Prostate gland (tissue), 2 donors: Measurements from ENCODE around the gene DSCAM. TPM values are rescaled to one million over a fixed set of nuclear protein-coding genes. Genes with fewer than 3 reads are reported as not detected.

Source experiments
- DNase-seq: peaks from one replicate; pipeline ENCODE4 v3.0.0-alpha.2; 2019; ENCODE audit warnings: low spot score
- H3K27ac ChIP-seq, 2 donors: fragments of 200-600 bp; sonication (generic); 2 replicates each; pipeline ENCODE4 v1.5.1; 2017 to 2019
- H3K27me3 ChIP-seq: fragments of 200-600 bp; sonication (generic); replicated peaks from 2 replicates; pipeline ENCODE4 v1.5.1; 2019; ENCODE audit not compliant: insufficient read depth
- H3K36me3 ChIP-seq, 2 donors: fragments of 200-600 bp; sonication (generic); 1 replicate in 1 of 2; 2 replicates in 1 of 2; pipeline versions ENCODE4 v1.5.1 to v1.8.1; 2017 to 2019
- H3K4me1 ChIP-seq: fragments of 200-600 bp; sonication (generic); replicated peaks from 2 replicates; pipeline ENCODE4 v1.5.1; 2019
- H3K4me3 ChIP-seq, 2 donors: fragments of 200-600 bp; sonication (generic); 2 replicates each; pipeline ENCODE4 v1.5.1; 2017 to 2019
- H3K9me3 ChIP-seq: fragments of 200-600 bp; sonication (generic); 2 replicates; pipeline ENCODE4 v1.5.1; 2017
- POLR2A ChIP-seq: fragments of 450-650 bp; IDR thresholded peaks from one replicate; pipeline ENCODE4 v1.6.1; 2016; ENCODE audit warnings: antibody characterized with exemption, mild to moderate bottlenecking
- POLR2AphosphoS5 ChIP-seq: sonication (generic); formaldehyde crosslinking; IDR thresholded peaks from one replicate; pipeline ENCODE4 v1.6.1; 2017; ENCODE audit warnings: antibody characterized with exemption
- WGBS: methylation state at CpG from one replicate; pipeline ENCODE4 v1.1.5; 2018; 5-methylcytosine and 5-hydroxymethylcytosine counted together
- intact Hi-C: fragments of 100-400 bp; cut with DNase I; formaldehyde crosslinking; loops from one replicate; pipeline ENCODE4 v1.14.2; 2022
- total RNA-seq, 2 donors: library from RNA; depleted of rRNA; stranded (reverse); fragments of >200 nt; gene quantifications; one replicate each; pipeline ENCODE4 v1.1.0, GENCODE V29; 2016
- TF ChIP-seq, protein P1 (sequence below), 4 experiments: fragments of 200-600 bp in 2 of 4; fragments of 450-650 bp in 2 of 4; sonication (generic) in 2 of 4; IDR thresholded peaks; 1 replicate in 3 of 4; 2 replicates in 1 of 4; pipeline ENCODE4 v1.5.1; 2016 to 2019; ENCODE audit warnings: antibody characterized with exemption in 4 of 4, mild to moderate bottlenecking in 2 of 4, moderate library complexity in 2 of 4

The DSCAM gene
- total RNA-seq, 2 donors from 2014 or later: under 0.01 to 1.6 TPM

DNA sequence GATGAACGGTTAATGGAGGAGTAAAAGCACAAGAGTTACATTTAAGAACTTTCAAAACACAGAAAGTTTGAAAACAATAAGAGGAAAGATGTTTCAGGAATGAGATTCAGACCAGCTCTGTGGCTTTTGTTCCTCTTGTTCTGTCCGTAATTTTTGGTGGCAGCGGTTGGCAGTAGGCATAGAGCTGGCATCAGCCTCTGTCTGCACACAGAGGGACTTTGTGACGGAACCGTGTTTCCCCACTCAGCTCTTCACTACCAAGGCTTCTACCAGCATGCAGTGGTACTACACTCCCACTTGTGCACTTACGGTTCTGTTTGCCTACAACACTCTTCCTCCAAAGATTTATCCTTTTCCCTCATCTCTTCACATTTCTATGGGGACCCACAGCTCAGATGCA lies 212.8 kb downstream of the DSCAM start:
- TF ChIP-seq POLR2AphosphoS5 (no peak), POLR2A (no peak)
- TF ChIP-seq, protein P1, sequence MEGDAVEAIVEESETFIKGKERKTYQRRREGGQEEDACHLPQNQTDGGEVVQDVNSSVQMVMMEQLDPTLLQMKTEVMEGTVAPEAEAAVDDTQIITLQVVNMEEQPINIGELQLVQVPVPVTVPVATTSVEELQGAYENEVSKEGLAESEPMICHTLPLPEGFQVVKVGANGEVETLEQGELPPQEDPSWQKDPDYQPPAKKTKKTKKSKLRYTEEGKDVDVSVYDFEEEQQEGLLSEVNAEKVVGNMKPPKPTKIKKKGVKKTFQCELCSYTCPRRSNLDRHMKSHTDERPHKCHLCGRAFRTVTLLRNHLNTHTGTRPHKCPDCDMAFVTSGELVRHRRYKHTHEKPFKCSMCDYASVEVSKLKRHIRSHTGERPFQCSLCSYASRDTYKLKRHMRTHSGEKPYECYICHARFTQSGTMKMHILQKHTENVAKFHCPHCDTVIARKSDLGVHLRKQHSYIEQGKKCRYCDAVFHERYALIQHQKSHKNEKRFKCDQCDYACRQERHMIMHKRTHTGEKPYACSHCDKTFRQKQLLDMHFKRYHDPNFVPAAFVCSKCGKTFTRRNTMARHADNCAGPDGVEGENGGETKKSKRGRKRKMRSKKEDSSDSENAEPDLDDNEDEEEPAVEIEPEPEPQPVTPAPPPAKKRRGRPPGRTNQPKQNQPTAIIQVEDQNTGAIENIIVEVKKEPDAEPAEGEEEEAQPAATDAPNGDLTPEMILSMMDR (IDR thresholded peaks at IDR 0.05): no peak
- intact Hi-C loops: no loop called here
- no peaks in the 10 kb centered on the region for H3K9me3 ChIP-seq
- no peak overlapping the region for H3K27ac ChIP-seq
- no peaks in the 10 kb centered on the region for H3K36me3 ChIP-seq
- no peak for DNase-seq
- H3K4me3 ChIP-seq: no peak overlapping the region
- H3K4me1 ChIP-seq: no peaks in the 10 kb centered on the region
- H3K27me3 ChIP-seq: no peaks in the 10 kb centered on the region
- WGBS: 86% methylated on average over 6 of the region's 6 CpGs

DNA sequence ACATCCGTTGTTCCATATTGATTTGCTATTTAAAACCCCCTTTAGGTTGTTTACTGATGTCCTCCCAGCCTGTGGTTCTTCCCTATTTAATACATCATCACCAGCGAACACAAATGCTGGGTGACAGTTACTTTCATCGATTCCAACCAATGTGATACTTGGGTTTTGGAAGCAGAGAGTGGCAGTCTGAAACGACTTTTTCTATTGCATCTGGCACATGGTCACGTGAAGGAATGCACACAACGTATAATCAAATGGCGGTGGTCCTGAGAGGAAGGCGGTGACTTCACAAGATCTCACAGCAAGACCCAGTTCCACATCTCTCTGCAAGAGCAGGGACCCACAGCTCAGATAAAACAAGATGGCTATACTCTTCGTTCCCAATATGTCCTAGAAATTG lies 213.9 kb downstream of the DSCAM start:
- intact Hi-C loops: no loop called here
- no peak for DNase-seq
- Histone ChIP-seq H3K27ac (no peak overlapping the region), H3K4me3 (no peak overlapping the region), H3K9me3 (no peaks in the 10 kb centered on the region), H3K36me3 (no peaks in the 10 kb centered on the region), H3K27me3 (no peaks in the 10 kb centered on the region), H3K4me1 (no peaks in the 10 kb centered on the region)
- TF ChIP-seq, protein P1 (IDR thresholded peaks at IDR 0.05): no peak
- TF ChIP-seq POLR2A: no peak
- no peak for TF ChIP-seq POLR2AphosphoS5
- 87% methylated on average over 9 of the region's 9 CpGs for WGBS

- TF ChIP-seq POLR2A: no peak
- TF ChIP-seq POLR2AphosphoS5: no peak
- TF ChIP-seq, protein P1 (IDR thresholded peaks at IDR 0.05): no peak
- DNase-seq: no peak
- H3K4me1 ChIP-seq: no peaks in the 10 kb centered on the region
- H3K4me3 ChIP-seq: no peak overlapping the region
- no peaks in the 10 kb centered on the region for H3K36me3 ChIP-seq
- H3K27ac ChIP-seq: no peak overlapping the region
- intact Hi-C loops: no loop called here
- 88% methylated on average over 2 of the region's 2 CpGs for WGBS
- no peaks in the 10 kb centered on the region for H3K27me3 ChIP-seq
- no peaks in the 10 kb centered on the region for H3K9me3 ChIP-seq
Measured at GRCh38 chr21:40631211-40631610, 215.7 kb downstream of the DSCAM start.

GRCh38 chr21:40625991-40626390 lies 221.0 kb downstream of the DSCAM start:
- no peak overlapping the region for H3K4me3 ChIP-seq
- WGBS: 93% methylated on average over 3 of the region's 3 CpGs

DNA sequence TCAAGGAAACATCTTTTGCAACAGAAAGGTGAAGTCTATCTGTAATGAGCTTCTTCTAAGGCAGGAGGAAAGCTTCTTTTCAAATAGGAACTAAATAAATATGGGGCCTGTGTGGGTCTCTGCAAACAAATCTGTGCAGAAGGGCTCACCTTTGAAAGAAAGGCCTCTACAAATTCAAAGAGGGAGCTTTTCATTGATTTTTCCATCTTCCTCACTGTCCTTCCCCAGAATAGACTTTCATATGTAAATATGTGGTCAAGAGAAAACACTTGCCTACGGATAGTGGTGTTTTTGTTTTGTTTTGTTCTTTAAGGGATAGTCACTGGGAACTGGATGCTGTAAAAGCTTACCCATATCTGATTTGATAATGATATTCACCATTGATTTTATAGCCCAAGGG lies 223.4 kb downstream of the DSCAM start:
- Histone ChIP-seq H3K4me3 (no peak overlapping the region), H3K4me1 (no peaks in the 10 kb centered on the region), H3K36me3 (no peaks in the 10 kb centered on the region), H3K27ac (no peak overlapping the region), H3K27me3 (no peaks in the 10 kb centered on the region), H3K9me3 (no peaks in the 10 kb centered on the region)
- WGBS: 26% methylated on average over 1 of the region's 1 CpG
- TF ChIP-seq POLR2A (no peak), POLR2AphosphoS5 (no peak)
- TF ChIP-seq, protein P1 (IDR thresholded peaks at IDR 0.05): no peak
- intact Hi-C loops: no loop called here
- no peak for DNase-seq

More at GRCh38 chr21:40625991-40626390, 221.0 kb downstream of the DSCAM start:
- H3K27ac ChIP-seq: no peak overlapping the region
- TF ChIP-seq POLR2AphosphoS5: no peak
- TF ChIP-seq, protein P1 (IDR thresholded peaks at IDR 0.05): no peak
- TF ChIP-seq POLR2A: no peak
- H3K4me1 ChIP-seq: no peaks in the 10 kb centered on the region
- DNase-seq: no peak
- no peaks in the 10 kb centered on the region for H3K36me3 ChIP-seq
- no peaks in the 10 kb centered on the region for H3K9me3 ChIP-seq
- no peaks in the 10 kb centered on the region for H3K27me3 ChIP-seq
- intact Hi-C loops: no loop called here
